Liver (tissue), 9 donors: Measurements from ENCODE around the gene COL1A2. TPM values are rescaled to one million over a fixed set of nuclear protein-coding genes. Genes with fewer than 3 reads are reported as not detected.

Source experiments
- DNase-seq: peaks from one replicate; pipeline ENCODE4 v3.0.0-alpha.2; 2017; ENCODE audit warnings: low spot score
- H3K27ac ChIP-seq, 2 donors: one replicate each; pipeline ENCODE4 v1.7.0; 2013; ENCODE audit warnings: inconsistent platforms in 2 of 2, low read length in 2 of 2, control low read depth in 1 of 2, low read depth in 1 of 2, mild to moderate bottlenecking in 1 of 2
- H3K27me3 ChIP-seq, 4 donors: one replicate each; pipeline versions ENCODE4 v1.6.1 to v1.7.0; 2013; ENCODE audit warnings: low read length in 3 of 4, inconsistent platforms in 1 of 4, mild to moderate bottlenecking in 1 of 4, moderate library complexity in 1 of 4; ENCODE audit not compliant: control insufficient read depth in 4 of 4, insufficient read depth in 4 of 4
- H3K36me3 ChIP-seq, 4 donors: one replicate each; pipeline versions ENCODE4 v1.6.1 to v1.7.0; 2013; ENCODE audit warnings: low read length in 3 of 4, mild to moderate bottlenecking in 3 of 4, low read depth in 1 of 4, moderate library complexity in 1 of 4; ENCODE audit not compliant: control insufficient read depth in 4 of 4, insufficient read depth in 3 of 4
- H3K4me1 ChIP-seq, 4 donors: one replicate each; pipeline versions ENCODE4 v1.6.1 to v1.7.0; 2013; ENCODE audit warnings: low read length in 3 of 4, mild to moderate bottlenecking in 3 of 4, moderate library complexity in 1 of 4; ENCODE audit not compliant: control insufficient read depth in 4 of 4, insufficient read depth in 4 of 4
- H3K4me3 ChIP-seq, 3 donors: one replicate each; pipeline versions ENCODE4 v1.6.1 to v1.7.0; 2013; ENCODE audit warnings: low read length in 3 of 3, control low read depth in 1 of 3, low read depth in 1 of 3, mild to moderate bottlenecking in 1 of 3
- H3K9ac ChIP-seq, 2 donors: one replicate each; pipeline ENCODE4 v1.7.0; 2013; ENCODE audit warnings: low read length in 2 of 2, mild to moderate bottlenecking in 2 of 2, moderate library complexity in 2 of 2, control low read depth in 1 of 2, low read depth in 1 of 2
- H3K9me3 ChIP-seq, 4 donors: one replicate each; pipeline versions ENCODE4 v1.6.1 to v1.7.0; 2013; ENCODE audit warnings: low read length in 3 of 4; ENCODE audit not compliant: control insufficient read depth in 4 of 4
- ATF3 ChIP-seq: IDR thresholded peaks from 2 replicates; pipeline ENCODE4 v1.6.1; 2016; ENCODE audit warnings: antibody characterized with exemption
- CTCF ChIP-seq: fragments of 150-350 bp; IDR thresholded peaks from 2 replicates; pipeline ENCODE4 v1.5.1; 2017; ENCODE audit warnings: improper control_type of control experiment, low read depth, low read length; ENCODE audit not compliant: missing input control
- EGR1 ChIP-seq, 2 donors: IDR thresholded peaks; 2 replicates each; pipeline ENCODE4 v1.6.1; 2016 to 2018; ENCODE audit warnings: antibody characterized with exemption in 2 of 2, low read depth in 2 of 2
- FOXA1 ChIP-seq: IDR thresholded peaks from 2 replicates; pipeline ENCODE4 v1.6.1; 2016; ENCODE audit warnings: antibody characterized with exemption
- FOXA2 ChIP-seq: IDR thresholded peaks from 2 replicates; pipeline ENCODE4 v1.6.1; 2016; ENCODE audit warnings: antibody characterized with exemption
- GABPA ChIP-seq, 2 donors: IDR thresholded peaks in 1 of 2; conservative IDR thresholded peaks in 1 of 2; 2 replicates each; pipeline ENCODE4 v1.6.1; 2016; ENCODE audit warnings: antibody characterized with exemption in 2 of 2, mild to moderate bottlenecking in 1 of 2, moderate library complexity in 1 of 2
- HNF4A ChIP-seq, 2 donors: conservative IDR thresholded peaks; 2 replicates each; pipeline ENCODE4 v1.6.1; 2016; ENCODE audit warnings: antibody characterized with exemption in 2 of 2, mild to moderate bottlenecking in 2 of 2
- HNF4G ChIP-seq: IDR thresholded peaks from 2 replicates; pipeline ENCODE4 v1.6.1; 2016; ENCODE audit warnings: antibody characterized with exemption
- JUND ChIP-seq, 2 donors: IDR thresholded peaks; 2 replicates each; pipeline ENCODE4 v1.6.1; 2016; ENCODE audit warnings: antibody characterized with exemption in 2 of 2
- MAX ChIP-seq: IDR thresholded peaks from 2 replicates; pipeline ENCODE4 v1.6.1; 2016; ENCODE audit warnings: antibody characterized with exemption
- NR2F2 ChIP-seq: IDR thresholded peaks from 2 replicates; pipeline ENCODE4 v1.6.1; 2016; ENCODE audit warnings: antibody characterized with exemption
- RAD21 ChIP-seq, 2 donors: IDR thresholded peaks; 2 replicates each; pipeline ENCODE4 v1.6.1; 2016; ENCODE audit warnings: antibody characterized with exemption in 2 of 2, mild to moderate bottlenecking in 2 of 2
- REST ChIP-seq: IDR thresholded peaks from 2 replicates; pipeline ENCODE4 v1.6.1; 2016; ENCODE audit warnings: antibody characterized with exemption, mild to moderate bottlenecking
- RXRA ChIP-seq, 2 donors: IDR thresholded peaks; 2 replicates each; pipeline ENCODE4 v1.6.1; 2017 to 2018; ENCODE audit warnings: antibody characterized with exemption in 2 of 2, mild to moderate bottlenecking in 1 of 2
- SP1 ChIP-seq: IDR thresholded peaks from 2 replicates; pipeline ENCODE4 v1.6.1; 2018; ENCODE audit warnings: antibody characterized with exemption, mild to moderate bottlenecking
- TAF1 ChIP-seq: conservative IDR thresholded peaks from 2 replicates; pipeline ENCODE4 v1.6.1; 2016; ENCODE audit warnings: antibody characterized with exemption, mild to moderate bottlenecking
- YY1 ChIP-seq: IDR thresholded peaks from 2 replicates; pipeline ENCODE4 v1.6.1; 2016; ENCODE audit warnings: antibody characterized with exemption, mild to moderate bottlenecking
- ZBTB33 ChIP-seq: IDR thresholded peaks from 2 replicates; pipeline ENCODE4 v1.6.1; 2016; ENCODE audit warnings: antibody characterized with exemption
- WGBS: extraction: QIAGEN DNeasy Blood & Tissue Kit; methylation state at CpG from one replicate; pipeline ENCODE4 v1.1.7; 2013; 5-methylcytosine and 5-hydroxymethylcytosine counted together
- polyA plus RNA-seq, 2 donors: library from polyadenylated mRNA; stranded (reverse) in 1 of 2; unstranded in 1 of 2; fragments of 200-250 nt in 1 of 2; fragments of >200 nt in 1 of 2; fragmentation: Nextera tagmentation in 1 of 2; extraction: Ambion mirVana in 1 of 2; gene quantifications; one replicate each; pipeline versions ENCODE4 v1.2.1 to v1.2.3, GENCODE V29; 2013 to 2015
- total RNA-seq, 2 donors: library from RNA; depleted of rRNA; stranded (reverse); fragments of >200 nt; gene quantifications; one replicate each; pipeline ENCODE4 v1.2.3, GENCODE V29; 2014
- donor health status: healthy.
- donor health status: healthy.
- donor health status: healthy.
- donor health status: healthy.
- donor health status: healthy.

The COL1A2 gene
- total and polyA plus RNA-seq, 4 donors: 11.5 to 86.2 (median 42.0) TPM

GRCh38 chr7:94431176-94431575, 36.5 kb downstream of the COL1A2 start:
- H3K27ac ChIP-seq: no peak overlapping the region
- H3K9ac ChIP-seq: no peak overlapping the region
- H3K9me3 ChIP-seq: no peaks in the 10 kb centered on the region
- TF ChIP-seq ATF3 (no peak), FOXA1 (no peak), RXRA (IDR thresholded peaks at IDR 0.05) (no peak), CTCF (no peak), GABPA (IDR thresholded peaks at IDR 0.05 in 1 of 2, conservative IDR thresholded peaks at IDR 0.05 in 1 of 2) (no peak), HNF4A (conservative IDR thresholded peaks at IDR 0.05) (no peak), MAX (no peak), SP1 (no peak), NR2F2 (no peak), HNF4G (no peak), JUND (IDR thresholded peaks at IDR 0.05) (no peak), RAD21 (IDR thresholded peaks at IDR 0.05) (no peak)
- H3K4me1 ChIP-seq: no peaks in the 10 kb centered on the region
- H3K4me3 ChIP-seq: no peak overlapping the region
- DNase-seq: no peak
- WGBS: 69% methylated on average over 1 of the region's 1 CpG
- H3K27me3 ChIP-seq: no peaks in the 10 kb centered on the region
- no peaks in the 10 kb centered on the region for H3K36me3 ChIP-seq

- Histone ChIP-seq H3K27ac (no peak overlapping the region), H3K9me3 (no peaks in the 10 kb centered on the region), H3K9ac (no peak overlapping the region), H3K36me3 (no peaks in the 10 kb centered on the region), H3K27me3 (no peaks in the 10 kb centered on the region), H3K4me1 (no peaks in the 10 kb centered on the region), H3K4me3 (no peak overlapping the region)
- no peak for DNase-seq
- TF ChIP-seq HNF4G: no peak
- TF ChIP-seq ZBTB33: no peak
- no peak for TF ChIP-seq REST
- no peak for TF ChIP-seq FOXA2
- no peak for TF ChIP-seq GABPA (IDR thresholded peaks at IDR 0.05 in 1 of 2, conservative IDR thresholded peaks at IDR 0.05 in 1 of 2)
- TF ChIP-seq MAX: no peak
- no peak for TF ChIP-seq RXRA (IDR thresholded peaks at IDR 0.05)
- no peak for TF ChIP-seq HNF4A (conservative IDR thresholded peaks at IDR 0.05)
- TF ChIP-seq ATF3: no peak
- TF ChIP-seq FOXA1: no peak
- no peak for TF ChIP-seq JUND (IDR thresholded peaks at IDR 0.05)
- no peak for TF ChIP-seq SP1
- no peak for TF ChIP-seq YY1
- no peak for TF ChIP-seq CTCF
- TF ChIP-seq RAD21 (IDR thresholded peaks at IDR 0.05): no peak
- TF ChIP-seq EGR1 (IDR thresholded peaks at IDR 0.05; ENCODE audit: low read depth in 2 of 2): no peak
- no peak for TF ChIP-seq TAF1
- TF ChIP-seq NR2F2: no peak
- WGBS: 86% methylated on average over 3 of the region's 3 CpGs
Measured at GRCh38 chr7:94431619-94432280, 37.1 kb downstream of the COL1A2 start.
